RWPE2 (cell line): ENCODE results near the gene PTGS1.

Experiments
- ATAC-seq: fragments of 200-7000 bp; cut with Tn5 transposase; 3 replicates; pipeline ENCODE4 v1.9.1; 2021; ENCODE audit warnings: low read depth
- DNase-seq: peaks from one replicate; pipeline ENCODE4 v3.0.0-alpha.2; 2020; ENCODE audit warnings: low spot score
- H3K27ac ChIP-seq: fragments of 450-650 bp; 2 replicates; pipeline ENCODE4 v1.5.1; 2017; ENCODE audit warnings: mild to moderate bottlenecking; ENCODE audit not compliant: poor library complexity, severe bottlenecking
- H3K27me3 ChIP-seq: fragments of 250-450 bp; sonication (Bioruptor Pico); 2 replicates; pipeline ENCODE4 v1.5.1; 2021; ENCODE audit warnings: mild to moderate bottlenecking, moderate library complexity; ENCODE audit not compliant: insufficient read depth, poor library complexity, severe bottlenecking
- H3K36me3 ChIP-seq: fragments of 250-450 bp; sonication (Bioruptor Pico); 2 replicates; pipeline ENCODE4 v1.5.1; 2020; ENCODE audit warnings: low read depth, mild to moderate bottlenecking, moderate library complexity
- H3K4me1 ChIP-seq: fragments of 250-450 bp; sonication (Bioruptor Pico); 2 replicates; pipeline ENCODE4 v1.5.1; 2021; ENCODE audit warnings: mild to moderate bottlenecking, moderate library complexity; ENCODE audit not compliant: insufficient read depth, poor library complexity, severe bottlenecking
- H3K4me3 ChIP-seq: fragments of 250-450 bp; sonication (Bioruptor Pico); 2 replicates; pipeline ENCODE4 v1.5.1; 2021; ENCODE audit warnings: mild to moderate bottlenecking, moderate library complexity; ENCODE audit not compliant: severe bottlenecking
- H3K9me3 ChIP-seq: fragments of 250-450 bp; sonication (Bioruptor Pico); 2 replicates; pipeline ENCODE4 v1.5.1; 2021; ENCODE audit warnings: mild to moderate bottlenecking, moderate library complexity; ENCODE audit not compliant: severe bottlenecking
- CTCF ChIP-seq: fragments of 450-650 bp; IDR thresholded peaks from one replicate; pipeline ENCODE4 v1.5.1; 2017; ENCODE audit warnings: mild to moderate bottlenecking, moderate library complexity; ENCODE audit not compliant: poor library complexity, severe bottlenecking

Gene PTGS1

GRCh38 chr9:122333169-122333808 lies 37.5 kb upstream of the PTGS1 start:
- Histone ChIP-seq H3K9me3 (no peaks in the 10 kb centered on the region), H3K4me3 (no peak overlapping the region), H3K27me3 (no peaks in the 10 kb centered on the region), H3K36me3 (peaks cover 6% of the 10 kb centered on the region; the same call in 1 of the 2 replicates), H3K4me1 (no peaks in the 10 kb centered on the region), H3K27ac (no peak overlapping the region)
- DNase-seq, result no peak
- ATAC-seq, result no peak
- no peak for TF ChIP-seq CTCF

GRCh38 chr9:122334916-122335315 lies 35.9 kb upstream of the PTGS1 start:
- H3K4me3 ChIP-seq, result no peak overlapping the region
- no peak for TF ChIP-seq CTCF
- no peaks in the 10 kb centered on the region for H3K36me3 ChIP-seq
- no peak for DNase-seq
- no peaks in the 10 kb centered on the region for H3K4me1 ChIP-seq
- no peaks in the 10 kb centered on the region for H3K27me3 ChIP-seq
- no peak for ATAC-seq
- no peaks in the 10 kb centered on the region for H3K9me3 ChIP-seq
- H3K27ac ChIP-seq, result no peak overlapping the region

- Histone ChIP-seq H3K4me1 (no peaks in the 10 kb centered on the region), H3K36me3 (no peaks in the 10 kb centered on the region), H3K27ac (no peak overlapping the region), H3K27me3 (no peaks in the 10 kb centered on the region), H3K9me3 (no peaks in the 10 kb centered on the region), H3K4me3 (no peak overlapping the region)
- ATAC-seq (no peak), DNase-seq (no peak)
- TF ChIP-seq CTCF, result no peak
Observed at GRCh38 chr9:122336189-122336588, 34.6 kb upstream of the PTGS1 start.

GRCh38 chr9:122336866-122337555 lies 33.8 kb upstream of the PTGS1 start:
- DNase-seq (no peak), ATAC-seq (no peak)
- Histone ChIP-seq H3K36me3 (no peaks in the 10 kb centered on the region), H3K4me1 (no peaks in the 10 kb centered on the region), H3K9me3 (no peaks in the 10 kb centered on the region), H3K4me3 (no peak overlapping the region), H3K27ac (no peak overlapping the region), H3K27me3 (no peaks in the 10 kb centered on the region)
- TF ChIP-seq CTCF, result no peak

GRCh38 chr9:122337556-122337929 lies 33.3 kb upstream of the PTGS1 start:
- no peak for TF ChIP-seq CTCF
- Histone ChIP-seq H3K4me3 (no peak overlapping the region), H3K36me3 (no peaks in the 10 kb centered on the region), H3K27ac (no peak overlapping the region), H3K4me1 (no peaks in the 10 kb centered on the region), H3K27me3 (no peaks in the 10 kb centered on the region), H3K9me3 (no peaks in the 10 kb centered on the region)
- no peak for DNase-seq
- ATAC-seq, result no peak
